Adrenal gland (tissue), 5 donors: ENCODE results near the gene SPINT2.

Experiments
- CTCF ChIP-seq, 6 experiments: fragments of 450-650 bp in 4 of 6; fragments of 200-600 bp in 2 of 6; sonication (generic) in 1 of 6; IDR thresholded peaks; 1 replicate in 5 of 6; 2 replicates in 1 of 6; pipeline versions ENCODE4 v1.5.1 to v1.8.0; 2016 to 2021; ENCODE audit warnings: antibody characterized with exemption in 6 of 6, mild to moderate bottlenecking in 2 of 6, moderate library complexity in 1 of 6
- POLR2A ChIP-seq, 2 donors: fragments of 450-650 bp; IDR thresholded peaks; one replicate each; pipeline ENCODE4 v1.6.1; 2017; ENCODE audit warnings: antibody characterized with exemption in 2 of 2, mild to moderate bottlenecking in 2 of 2, moderate library complexity in 1 of 2
- donor health status: DM: no; HTN: no; CAD: no.

GRCh38 chr19:38310279-38310670 is 45.9 kb downstream of the SPINT2 start:
- TF ChIP-seq CTCF (IDR thresholded peaks at IDR 0.05) (no peak), POLR2A (IDR thresholded peaks at IDR 0.05) (no peak)
